GM21367 (cell line): Measurements from ENCODE around the gene NEK1.
"Not testable (repeated sequence)": the region's sequence is repeated elsewhere in the genome, so short reads cannot be mapped to it uniquely, and the experiment has no call there.

Experiments used
- ATAC-seq: cut with Tn5 transposase; IDR thresholded peaks from one replicate; pipeline ENCODE4 v1.9.1; 2021; ENCODE audit not compliant: unreplicated experiment

The NEK1 gene

DNA sequence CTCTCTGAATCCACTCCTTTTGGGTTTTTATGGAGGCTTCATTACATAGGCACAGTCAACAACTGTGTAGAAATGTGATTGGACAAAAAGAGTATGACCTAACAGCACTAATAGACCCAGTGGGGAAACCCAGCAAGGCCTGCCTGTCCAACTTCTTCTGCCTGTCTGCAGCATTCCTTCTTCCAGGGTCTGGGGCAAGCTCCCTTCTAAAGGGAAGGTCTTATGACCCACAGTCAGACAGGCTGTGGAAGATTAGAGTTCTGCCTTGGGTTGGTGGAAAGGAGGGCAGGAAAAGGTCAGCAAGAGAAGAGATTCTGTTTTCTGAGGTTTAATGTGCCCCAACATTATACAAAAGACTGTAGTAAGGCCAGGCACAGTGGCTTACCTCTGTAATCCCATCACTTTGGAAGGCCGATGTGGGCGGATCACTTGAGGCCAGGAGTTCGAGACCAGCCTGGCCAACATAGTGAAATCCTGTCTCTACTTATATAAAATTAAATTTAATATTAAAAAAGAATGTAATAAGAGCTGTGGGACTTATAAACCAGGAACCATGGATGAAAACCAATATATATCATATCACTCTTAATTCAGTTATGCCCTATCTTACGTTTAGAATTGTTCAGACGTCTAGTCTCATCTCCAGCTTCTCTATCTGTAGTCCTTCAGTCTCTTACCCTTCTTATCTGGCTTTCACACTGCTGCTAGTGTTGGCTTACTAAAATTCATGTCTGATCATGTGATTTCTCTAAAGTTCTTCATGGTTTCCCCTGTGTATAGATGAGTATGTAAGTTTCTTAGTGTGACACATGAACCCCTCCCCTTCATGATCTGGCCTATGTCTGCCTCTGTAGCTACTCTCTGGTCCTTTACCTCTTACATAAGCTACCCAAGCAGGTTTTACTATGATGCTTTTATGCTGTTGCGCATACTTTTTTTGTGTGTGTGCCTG lies 14.2 kb upstream of the NEK1 start:
- no peak for ATAC-seq

DNA sequence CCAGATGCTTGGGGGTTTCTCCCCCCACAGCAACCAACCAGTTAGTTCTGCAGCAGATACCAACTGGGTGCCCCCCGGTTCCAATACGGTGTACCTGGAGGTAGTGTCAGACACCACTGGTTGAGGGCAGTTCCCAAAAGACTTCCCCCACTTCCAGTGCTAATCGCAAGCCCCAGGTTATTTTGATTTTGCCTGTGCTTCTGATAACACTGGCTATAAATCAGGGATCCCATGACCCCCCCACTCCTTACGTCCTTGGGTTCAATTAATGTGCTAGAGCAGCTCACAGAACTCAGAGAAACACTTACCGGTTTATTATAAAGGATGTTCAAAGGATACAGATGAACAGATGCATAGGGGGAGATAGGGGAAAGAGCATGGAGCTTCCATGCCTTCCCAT lies 13.5 kb upstream of the NEK1 start:
- ATAC-seq, result no peak

DNA sequence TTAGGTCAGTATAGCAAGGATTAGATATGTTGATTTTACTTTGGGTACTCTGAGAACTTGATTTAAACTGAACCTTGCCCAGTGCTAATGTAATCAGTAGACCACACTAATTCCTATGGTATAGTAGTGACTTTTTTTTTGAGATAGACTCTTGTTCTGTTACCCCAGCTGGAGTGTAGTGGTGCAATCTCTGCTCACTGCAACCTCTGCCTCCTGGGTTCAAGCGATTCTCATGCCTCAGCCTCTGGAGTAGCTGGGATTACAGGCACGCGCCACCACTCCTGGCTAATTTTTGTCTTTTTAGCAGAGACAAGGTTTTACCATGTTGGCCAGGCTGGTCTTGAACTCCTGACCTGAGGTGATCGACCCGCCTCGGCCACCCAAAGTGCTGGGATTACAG lies 11.6 kb upstream of the NEK1 start:
- ATAC-seq, result not testable (repeated sequence)

DNA sequence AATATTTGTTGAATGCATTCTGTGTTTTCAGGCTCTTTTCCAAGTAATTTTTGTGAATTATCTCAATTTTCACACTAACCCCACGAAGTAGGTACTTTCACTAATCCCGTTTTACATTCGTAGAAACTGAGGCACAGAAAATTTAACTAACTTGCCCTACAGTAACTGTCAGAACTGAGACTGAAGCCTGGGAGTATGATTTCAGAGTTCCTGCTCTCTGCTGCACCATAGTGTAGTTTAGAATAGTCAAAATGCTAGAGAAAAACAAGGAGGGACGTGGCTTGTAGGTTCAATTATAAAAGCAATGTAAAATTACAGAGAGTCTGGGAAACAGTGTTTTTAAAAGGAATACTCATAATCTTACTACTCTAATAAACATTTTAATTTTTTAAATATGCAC lies 10.2 kb upstream of the NEK1 start:
- no peak for ATAC-seq

DNA sequence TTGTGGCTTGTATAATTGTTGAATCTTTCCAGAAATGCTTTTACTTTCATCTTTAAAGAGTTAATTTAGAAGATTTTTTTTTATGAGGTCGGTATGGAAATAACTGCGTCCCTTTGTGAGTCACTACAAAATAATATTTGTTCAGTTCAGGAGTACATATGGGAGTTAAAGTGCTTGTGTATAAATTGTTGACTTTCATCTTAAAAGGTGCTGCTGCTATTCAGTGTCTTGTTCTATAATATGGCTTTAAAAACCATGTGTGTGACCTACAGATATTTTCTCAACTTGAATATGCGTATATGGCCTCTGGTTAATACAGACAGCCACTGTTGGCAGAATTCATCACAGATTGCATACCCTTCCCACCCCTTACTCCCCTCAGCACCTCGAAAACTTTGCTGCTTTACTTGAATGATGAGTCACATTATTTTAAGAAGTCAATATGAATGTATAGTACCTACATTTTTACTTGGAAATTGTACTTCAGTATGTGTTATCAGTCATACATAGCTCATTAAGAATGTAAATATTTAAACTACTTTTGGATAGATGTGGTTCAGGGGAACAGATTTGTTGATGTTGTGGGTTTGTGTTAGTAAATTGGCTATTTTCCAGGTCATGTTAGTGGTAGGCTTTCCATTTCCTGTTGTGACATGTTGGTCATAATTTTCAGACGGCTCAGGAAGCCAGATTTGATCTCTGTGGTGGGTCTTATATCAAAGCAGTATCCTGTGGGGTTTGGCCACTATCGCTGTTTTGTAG lies 9.5 kb upstream of the NEK1 start:
- ATAC-seq, result peak; percentile 12

DNA sequence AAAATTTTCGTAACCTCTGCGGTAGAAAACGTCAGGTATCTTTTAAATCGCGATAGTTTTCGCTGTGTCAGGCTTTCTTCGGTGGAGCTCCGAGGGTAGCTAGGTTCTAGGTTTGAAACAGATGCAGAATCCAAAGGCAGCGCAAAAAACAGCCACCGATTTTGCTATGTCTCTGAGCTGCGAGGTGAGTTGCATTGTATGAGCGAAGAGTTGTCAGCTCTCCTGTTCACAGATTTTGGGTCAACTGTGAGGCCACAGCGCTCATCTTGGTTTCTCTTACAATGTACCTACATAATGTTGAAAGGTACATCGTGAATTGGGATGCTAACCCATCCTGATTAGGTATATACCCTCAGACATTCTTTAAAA lies 8.5 kb upstream of the NEK1 start:
- no peak for ATAC-seq

DNA sequence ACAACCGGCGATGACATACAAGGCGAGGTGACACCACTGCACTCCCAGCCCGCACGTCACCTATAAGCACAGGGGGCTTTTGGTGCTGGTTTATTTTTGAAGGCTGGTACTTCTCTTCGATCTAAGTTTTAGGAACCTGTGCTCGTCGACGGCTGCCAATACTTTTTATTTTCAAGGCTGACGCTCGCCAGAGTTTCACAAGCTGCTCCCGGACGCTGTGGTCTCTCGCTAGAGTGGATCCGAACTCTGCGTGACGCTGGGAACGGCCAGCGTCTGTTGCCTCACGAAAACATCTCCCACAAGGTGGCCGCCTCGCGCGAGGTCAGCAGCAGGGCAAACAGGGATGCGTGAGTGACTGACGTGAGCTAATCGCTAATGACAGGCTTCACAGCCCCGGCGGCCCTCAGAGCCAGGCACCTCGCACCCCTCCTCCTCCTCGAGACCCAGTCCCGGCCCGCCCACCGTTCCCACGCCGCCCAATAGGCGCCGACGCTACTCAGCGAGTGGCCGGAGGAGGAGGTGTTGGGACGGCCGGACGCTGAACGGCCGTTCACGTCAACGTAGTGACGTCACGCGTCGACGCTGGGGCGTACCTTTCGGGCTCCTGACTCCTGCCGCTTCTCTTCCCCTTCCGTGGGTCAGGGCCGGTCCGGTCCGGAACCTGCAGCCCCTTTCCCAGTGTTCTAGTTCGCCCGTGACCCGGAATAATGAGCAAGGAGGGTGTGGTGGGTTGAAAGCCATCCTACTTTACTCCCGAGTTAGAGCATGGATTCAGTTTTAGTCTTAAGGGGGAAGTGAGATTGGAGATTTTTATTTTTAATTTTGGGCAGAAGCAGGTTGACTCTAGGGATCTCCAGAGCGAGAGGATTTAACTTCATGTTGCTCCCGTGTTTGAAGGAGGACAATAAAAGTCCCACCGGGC lies 7.8 kb upstream of the NEK1 start, which contains the start of gene CLCN3:
TSS of gene CLCN3 (plus strand) at position 621 of the 922 bp plus-strand sequence. CDS start 15,351 bp downstream, outside the sequence.
- peak; percentile 94 for ATAC-seq

DNA sequence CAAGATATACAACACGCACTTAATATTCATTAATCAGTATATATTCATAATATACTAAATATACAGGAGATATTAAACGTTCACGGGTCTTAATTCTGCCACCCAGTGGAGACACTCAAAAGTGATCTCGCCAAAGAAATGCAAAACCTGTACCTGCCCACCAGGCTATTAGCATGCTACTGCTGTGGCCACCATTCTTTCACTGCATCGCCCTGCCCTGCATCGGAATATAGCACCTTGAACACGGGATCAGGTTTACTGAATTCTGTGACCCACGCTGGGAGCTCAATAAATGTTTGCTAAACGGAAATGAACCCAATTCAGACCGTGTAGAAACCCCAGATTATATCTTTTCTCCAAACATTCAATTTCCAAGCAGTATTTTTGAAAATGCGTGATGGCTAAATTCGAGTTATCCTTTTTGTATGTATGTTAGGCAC lies 7.2 kb upstream of the NEK1 start:
- peak; percentile 40 for ATAC-seq

DNA sequence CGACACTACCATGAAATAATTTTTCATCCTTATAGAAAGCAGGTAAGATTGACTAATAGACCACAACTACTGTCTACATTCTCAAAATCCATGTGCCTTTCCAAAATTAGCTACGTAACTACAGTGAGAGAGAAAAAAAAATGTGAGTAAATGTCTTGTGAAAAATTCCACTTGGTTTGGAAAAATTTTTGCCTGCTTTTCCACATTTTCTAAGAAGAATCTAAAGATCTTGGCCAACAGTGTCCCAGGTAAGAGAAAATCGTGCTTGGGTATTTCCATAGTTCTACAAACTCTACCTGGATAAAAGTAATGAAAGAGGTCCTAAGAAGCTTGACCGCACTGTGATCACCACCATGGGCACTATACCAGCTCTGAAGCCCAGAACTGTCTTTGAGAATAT lies 6.6 kb upstream of the NEK1 start:
- ATAC-seq, result no peak

DNA sequence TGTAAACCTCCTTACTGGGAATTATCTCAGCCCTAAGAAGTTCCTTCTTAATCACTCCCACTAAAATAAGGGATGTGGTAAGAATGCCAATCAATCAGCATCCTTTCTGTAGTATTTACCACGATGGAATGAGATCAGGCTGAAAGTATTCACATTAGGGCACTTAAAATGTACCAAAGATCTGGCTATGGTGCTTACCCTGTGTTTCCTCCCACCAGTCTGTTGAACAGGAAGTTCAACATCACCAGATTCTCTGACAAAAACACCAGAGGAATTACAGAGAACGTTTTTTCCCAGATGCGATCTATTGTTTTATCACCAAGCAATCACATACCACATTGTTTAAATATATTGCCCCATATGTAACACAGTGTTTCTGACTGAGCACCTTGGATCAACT lies 5.9 kb upstream of the NEK1 start:
- ATAC-seq, result no peak

DNA sequence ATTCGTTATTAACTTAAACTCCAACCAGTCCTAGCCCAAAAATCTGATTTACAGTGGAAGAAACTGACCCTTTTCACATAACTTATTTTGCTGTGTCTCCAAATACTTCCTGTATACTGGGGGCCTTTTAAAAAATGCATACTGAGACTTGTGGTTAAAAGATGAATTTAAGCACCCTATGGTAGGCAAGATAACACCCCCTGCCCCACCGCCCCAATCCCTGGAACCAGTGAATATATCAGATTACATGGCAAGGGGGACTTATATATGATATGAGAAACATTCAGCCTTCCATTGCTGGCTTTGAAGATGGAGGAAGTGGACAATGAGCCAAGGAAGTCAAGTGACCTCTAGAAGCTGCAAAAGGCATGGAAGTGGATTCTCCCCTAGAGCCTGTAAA lies 4.9 kb upstream of the NEK1 start:
- ATAC-seq, result no peak

DNA sequence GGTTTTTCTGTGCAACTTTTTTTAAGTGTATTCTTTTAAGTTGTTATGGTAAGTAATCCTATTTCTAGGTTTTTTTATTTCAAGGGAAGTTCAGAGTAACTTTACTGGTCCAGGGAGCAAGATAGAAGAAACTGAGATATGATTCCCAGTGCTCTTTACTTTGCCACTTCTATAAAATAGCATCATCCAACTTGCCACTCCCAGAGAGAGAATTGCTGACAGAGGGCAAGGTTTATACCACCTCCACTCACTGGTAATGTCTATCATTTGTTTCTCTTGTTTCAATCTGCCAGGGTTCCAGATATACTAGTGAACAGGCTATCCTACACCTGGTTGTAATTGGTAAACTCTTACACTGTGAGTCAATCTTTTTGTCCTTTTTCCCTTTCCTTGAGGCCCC lies 4.5 kb upstream of the NEK1 start:
- no peak for ATAC-seq

DNA sequence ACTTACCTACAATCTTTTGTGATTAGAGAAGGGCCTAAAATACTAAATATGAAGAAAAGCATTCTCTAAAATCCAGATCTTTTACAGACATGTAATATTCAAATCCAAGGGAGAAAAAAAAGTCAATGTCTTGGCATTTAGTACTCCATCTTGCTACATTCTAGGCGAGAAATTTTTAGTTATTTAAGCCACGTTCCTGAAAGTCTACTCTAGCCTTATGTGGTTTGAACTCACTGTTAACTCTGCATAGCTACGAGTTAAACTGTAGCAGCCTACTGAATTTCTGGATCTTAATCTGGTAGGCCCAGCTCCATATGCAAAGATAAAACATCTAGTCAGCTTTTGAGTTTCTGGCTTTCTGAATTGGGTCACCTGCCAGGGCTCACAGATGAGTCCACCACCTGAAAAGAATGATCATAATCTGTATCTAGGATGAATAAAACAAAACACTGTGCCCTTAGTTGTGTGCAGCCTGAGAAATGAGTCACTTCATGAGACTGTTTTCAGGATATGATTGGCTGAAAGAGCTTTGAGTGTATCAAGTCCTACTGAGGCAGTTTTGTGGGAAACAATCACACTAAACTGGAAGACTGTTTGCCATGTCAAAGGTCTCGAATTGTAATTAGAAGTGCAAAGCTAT lies 3.2 kb upstream of the NEK1 start:
- ATAC-seq, result no peak

DNA sequence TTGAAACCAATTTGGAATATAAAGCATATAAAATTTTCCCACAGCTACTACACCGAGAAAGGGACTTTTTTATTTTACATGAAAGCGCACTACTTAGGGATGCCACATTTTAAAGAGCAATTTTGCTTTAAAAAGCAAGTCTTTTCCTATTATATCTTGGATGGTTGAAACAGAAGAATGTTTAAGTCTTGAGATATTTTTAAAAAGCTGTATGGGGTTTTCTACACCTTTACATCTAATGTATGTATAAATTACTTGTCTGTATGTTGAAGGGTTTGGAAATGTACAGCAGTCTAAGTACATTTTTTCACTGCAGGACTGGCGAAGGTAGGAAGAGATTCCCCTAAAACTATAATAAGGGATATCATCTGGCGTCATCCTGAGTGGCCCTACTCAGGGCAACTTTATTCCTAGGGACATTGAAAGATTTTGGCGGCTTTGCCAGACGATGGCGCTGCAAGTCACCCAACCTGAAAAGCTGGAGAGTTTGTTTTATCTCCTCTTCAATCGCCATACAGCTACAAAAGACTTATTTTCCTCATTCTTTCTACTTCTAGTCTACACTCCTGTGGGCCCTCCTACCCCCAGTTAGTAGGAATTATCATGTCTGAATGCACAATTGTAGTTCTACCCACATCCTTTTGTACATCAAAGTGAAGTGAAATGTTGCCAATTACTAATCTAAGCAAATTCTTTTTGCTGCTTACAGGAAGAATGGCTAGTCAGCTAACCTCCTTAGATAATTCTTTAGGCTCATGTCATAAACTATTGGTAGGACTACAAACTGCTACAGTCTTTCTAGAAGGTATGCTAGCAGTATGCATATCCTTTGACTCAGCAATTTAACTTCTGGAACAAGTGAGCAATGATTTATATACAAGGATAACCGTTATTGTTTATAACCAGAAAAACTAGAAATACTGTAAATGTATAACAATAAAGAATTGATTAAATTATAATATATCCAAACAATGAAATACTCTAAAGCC lies 782 bp upstream of the NEK1 start:
- ATAC-seq, result peak; percentile 45

DNA sequence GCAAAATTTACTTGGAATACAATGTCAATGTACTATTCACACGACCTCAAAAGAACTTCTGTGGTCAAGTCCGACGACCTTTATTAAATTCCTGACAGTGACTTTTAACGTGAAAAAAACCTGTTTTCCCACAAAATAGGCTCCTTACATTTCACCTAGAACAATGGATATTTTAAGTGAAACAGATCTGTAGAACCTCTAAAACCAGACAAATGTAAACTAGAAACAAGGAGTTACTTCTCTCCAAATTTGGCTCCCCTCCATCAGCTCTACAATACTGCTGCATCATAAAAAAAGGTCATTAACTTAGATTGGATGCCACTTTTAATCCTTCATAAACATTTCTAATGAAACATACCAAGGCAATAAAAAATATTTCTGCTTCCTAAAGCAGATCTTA lies 1.2 kb downstream of the NEK1 start:
- ATAC-seq, result no peak

DNA sequence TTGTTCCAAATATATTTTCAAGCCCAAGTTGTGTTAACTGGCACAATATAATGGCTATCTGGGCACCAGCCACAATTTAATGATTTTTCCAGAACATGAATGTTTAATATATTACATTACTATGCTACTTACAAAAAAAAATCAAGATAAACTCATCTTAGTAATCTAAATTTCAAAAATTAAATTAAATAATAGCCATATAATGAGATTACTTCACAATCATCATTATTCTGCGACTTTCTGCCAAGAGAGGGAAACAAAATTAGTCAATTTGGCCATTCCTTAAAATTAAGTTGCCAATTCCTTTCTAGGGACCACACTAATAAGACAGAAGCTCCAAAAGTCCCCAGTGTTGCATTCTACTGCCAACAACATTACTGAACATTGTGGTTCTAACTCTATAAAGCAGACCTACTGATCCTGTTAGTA lies 7.5 kb downstream of the NEK1 start:
- ATAC-seq, result no peak

DNA sequence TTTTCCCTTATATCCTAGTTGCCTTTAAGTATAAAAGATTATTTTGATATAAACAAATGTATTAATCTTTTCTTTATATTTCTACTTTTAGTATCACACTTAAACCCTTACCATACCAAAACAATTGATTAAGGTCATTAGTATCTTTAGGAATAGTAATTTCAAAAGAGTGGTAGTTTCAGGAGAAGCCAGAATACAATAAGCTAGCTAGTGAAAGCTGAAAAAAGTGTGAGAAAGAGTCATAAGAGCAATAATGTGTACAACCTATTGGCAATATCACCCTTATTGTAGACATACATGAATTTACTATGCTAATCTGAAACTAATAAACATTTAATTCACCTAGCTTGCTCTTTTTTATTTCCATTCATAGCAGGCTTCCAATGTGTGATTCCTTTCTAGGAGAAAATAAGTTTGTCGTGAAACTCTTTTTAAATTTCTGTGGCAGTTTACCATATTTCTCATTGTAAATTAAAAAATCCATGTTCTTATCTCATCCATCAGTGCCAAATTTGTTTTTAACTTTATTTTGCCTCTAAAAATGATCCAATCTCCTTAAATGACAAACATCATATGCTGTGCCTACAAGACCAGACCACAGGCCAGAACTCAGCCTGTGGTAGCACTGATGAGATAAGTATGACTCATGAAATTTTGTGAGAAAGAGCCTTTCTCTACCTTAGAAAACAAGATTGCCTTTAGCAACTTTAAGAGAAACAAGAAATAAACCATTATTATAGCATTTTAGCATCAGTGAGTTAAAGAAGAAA lies 8.1 kb downstream of the NEK1 start:
- no peak for ATAC-seq

DNA sequence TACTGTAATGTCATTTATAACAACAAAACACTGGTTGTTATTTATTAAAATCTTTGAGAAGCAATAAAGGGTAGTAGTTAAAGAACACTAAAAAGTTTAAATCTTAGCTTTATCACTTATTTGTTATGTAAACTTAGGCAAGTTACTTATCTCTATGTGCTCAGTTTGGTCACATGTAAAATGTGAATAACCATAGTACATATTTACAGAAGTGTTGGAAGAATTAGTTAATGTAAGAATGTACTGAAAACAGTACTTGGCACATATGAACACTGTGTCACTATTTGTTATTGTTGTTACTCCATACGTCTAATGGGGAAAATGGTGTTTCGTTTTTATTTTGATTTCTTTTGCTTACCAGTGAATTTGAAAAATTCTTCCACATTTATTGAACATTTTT lies 9.1 kb downstream of the NEK1 start:
- ATAC-seq, result no peak
